HG02943 (cell line): ENCODE data around the gene TMUB1.
"Not testable (repeated sequence)": the region's sequence is repeated elsewhere in the genome, so short reads cannot be mapped to it uniquely, and the experiment has no call there.

Source experiments
- ATAC-seq: cut with Tn5 transposase; IDR thresholded peaks from one replicate; pipeline ENCODE4 v1.9.1; 2021; ENCODE audit warnings: mild to moderate bottlenecking, low read depth, moderate library complexity; ENCODE audit not compliant: unreplicated experiment

The TMUB1 gene

DNA sequence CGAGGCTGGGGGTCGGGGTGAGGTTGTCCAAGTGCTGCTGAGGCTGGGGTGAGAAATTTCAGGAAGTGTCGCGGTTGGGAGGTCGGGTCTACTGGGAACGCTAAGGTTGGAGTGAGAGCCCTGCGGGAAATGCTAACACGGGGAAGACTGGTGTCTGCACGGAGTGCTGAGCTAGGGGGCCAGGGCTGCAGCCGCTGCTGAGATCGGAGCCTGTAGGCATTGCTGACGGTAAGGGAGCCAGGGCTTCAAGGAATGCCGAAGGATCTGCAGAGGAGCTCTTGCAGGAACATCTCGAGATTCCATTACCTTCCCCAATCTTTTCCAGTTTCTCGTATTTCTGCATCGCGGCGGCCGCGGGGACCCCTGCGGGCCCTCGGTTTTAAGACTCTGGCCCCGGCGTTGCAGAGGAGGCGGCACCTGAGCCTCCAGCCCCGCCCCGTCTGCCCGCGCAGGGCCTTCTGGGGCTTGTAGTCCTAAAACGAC, 25.7 kb downstream of the TMUB1 start, which contains the start of gene CDK5:
Gene CDK5 (minus strand): TSS at position 392 of the 483 bp plus-strand sequence. CDS start 49 bp downstream, at position 343.
- peak; percentile 14 for ATAC-seq

DNA sequence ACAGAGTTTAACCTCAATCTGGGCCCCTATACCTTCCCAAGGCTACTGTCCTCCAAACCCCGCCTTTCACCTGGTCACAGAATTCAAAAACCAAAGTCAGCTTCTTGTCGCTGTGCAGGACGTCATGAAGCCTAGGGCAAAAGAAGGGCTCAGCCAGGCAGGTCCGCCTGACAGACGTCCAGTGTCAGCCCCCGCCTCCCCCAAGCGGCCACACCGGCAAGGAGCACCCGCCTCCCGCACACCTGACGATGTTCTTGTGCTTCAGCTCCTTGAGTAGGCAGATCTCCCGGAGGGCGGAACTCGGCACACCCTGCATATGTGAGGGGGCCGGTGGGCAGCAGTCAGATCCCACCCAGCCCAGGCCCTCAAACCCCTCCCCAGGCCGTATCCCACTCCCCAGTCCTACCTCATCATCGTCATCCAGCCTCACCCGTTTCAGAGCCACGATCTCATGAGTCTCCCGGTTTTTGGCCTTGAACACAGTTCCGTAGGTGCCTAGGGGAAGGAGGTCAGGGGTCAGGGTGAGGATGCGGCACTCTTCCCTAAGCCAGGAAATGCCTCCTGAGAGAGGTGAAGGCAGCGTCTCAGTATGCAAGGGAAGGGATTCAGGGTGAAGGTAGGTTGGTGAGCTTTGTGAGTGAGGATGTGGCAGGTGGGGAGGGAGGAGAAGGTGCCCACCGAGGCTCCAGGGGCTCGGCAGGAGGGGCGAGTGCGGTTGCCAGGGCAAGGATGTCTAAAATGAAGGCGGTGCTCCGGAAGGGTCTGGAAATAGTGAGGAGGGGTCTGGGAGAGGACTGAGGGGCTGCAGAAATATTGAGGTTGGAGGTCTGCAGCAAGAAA, 26.4 kb downstream of the TMUB1 start:
- no peak for ATAC-seq

DNA sequence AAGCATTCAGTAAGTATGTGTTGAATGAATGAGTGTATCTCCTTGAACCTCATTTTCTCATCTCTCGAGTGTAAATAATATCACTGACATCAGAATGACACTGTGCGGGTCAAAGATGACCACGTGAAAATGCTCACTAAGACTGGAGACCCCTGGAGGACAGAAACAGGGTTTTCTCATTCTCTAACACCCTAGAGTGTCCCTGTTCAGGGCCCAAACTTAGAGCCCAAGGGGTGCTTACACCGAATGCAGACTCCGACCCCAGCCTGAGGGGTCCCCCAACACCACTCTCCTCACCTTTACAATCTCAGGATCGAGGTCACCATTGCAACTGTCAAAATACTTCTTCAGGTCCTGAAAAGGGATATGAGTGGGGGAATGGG, 27.0 kb downstream of the TMUB1 start:
- no peak for ATAC-seq

DNA sequence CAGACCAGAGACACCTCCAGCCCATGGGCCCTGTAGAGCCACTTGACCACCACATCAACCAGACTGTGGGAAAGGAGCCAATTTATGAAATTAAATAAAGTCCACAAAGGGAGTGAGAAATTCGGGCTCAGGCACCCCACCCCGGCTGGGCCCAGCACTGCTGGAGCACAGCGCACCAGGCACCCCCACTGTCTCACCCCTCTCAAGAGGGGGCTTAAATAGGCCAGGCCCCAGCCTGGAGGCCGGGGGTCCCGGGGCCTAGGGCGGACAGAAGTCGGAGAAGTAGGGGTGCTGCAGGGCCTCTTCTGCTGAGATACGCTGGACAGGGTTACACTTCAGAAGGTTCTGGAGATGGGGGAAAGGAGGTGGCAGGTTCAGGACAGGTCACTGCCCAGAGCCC, 29.5 kb downstream of the TMUB1 start:
- no peak for ATAC-seq

DNA sequence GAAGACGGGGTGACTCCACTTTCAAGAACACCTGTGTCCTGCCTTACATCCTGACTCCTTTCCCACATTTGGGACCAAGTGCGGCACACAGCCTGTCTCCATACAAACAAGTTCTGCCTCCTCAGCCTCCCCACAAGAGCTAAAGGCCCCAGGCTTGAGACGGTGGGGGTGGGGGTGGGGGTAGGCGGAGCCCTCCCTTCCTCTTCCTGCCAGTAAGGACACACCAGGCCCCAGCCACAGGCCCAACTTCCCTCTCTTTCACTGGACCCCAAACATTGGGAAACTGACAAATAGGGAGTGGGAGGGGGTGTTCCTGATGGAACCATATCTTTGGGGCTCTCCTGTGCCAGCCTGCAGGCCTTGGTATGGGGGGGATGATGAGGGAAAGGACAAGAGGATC, 30.2 kb downstream of the TMUB1 start:
- no peak for ATAC-seq

DNA sequence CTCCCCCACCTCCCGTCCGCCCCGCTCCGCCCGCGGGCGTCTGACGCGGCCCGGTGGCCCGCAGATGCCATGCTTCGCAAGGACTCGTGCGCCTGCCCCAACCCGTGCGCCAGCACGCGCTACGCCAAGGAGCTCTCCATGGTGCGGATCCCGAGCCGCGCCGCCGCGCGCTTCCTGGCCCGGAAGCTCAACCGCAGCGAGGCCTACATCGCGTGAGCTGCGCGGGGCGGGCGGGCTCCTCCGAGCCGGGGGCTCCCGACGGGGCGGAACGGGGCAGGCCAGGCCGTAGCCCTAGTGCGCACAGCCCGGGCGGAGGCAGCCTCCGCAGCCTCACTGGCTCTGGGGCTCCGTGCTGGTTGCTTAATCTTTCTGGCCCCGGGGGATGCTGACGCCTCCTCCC, 32.2 kb downstream of the TMUB1 start:
- ATAC-seq, result no peak

DNA sequence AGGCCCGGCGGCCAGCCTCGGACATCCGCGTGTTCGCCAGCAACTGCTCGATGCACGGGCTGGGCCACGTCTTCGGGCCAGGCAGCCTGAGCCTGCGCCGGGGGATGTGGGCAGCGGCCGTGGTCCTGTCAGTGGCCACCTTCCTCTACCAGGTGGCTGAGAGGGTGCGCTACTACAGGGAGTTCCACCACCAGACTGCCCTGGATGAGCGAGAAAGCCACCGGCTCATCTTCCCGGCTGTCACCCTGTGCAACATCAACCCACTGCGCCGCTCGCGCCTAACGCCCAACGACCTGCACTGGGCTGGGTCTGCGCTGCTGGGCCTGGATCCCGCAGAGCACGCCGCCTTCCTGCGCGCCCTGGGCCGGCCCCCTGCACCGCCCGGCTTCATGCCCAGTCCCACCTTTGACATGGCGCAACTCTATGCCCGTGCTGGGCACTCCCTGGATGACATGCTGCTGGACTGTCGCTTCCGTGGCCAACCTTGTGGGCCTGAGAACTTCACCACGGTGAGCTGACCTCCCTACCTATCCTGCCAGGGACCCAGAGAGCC, 34.3 kb downstream of the TMUB1 start:
- no peak for ATAC-seq

DNA sequence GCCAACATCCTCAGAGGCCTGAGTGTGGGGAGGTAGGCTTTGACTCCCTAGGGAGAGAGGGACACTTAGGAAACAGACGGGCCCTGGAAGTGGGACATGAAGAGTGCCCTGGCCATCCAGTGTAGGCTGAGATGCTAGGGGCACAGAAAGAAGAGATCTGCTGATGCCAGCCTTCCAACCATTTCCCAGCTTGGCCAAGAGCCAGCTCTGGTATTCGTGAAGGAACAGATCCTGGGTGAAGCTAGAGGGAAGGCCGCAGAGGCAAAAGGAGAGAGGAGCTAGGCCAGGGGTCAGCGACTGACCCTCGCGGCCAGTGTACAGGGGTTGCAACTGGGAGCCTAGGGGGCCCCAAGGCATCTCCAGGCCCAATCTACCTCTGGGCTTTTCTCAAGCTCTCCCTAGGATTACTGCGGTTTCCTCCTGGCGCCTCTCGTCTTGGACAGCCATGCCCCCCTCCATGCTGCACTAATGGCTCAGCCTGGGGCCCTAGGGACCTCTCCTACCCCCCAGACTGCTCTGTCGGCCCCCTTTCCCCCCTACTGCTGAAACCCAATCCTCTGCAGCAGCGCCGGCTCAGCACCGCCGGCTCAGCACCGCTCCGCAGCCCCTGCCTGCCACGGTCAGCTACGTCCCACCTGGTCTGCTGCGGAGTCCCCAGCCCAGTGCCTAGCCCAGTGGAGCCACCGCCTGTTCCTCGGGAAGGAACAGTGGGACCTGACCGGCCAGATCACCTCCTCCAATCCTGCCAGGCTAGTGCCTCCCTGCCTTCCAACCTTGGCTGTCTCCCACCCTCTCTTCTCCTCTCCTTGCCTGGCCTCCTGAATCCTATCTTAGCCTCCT, 35.1 kb downstream of the TMUB1 start, which contains the start of gene ASIC3:
Gene ASIC3 (plus strand): TSS at position 556 of the 840 bp plus-strand sequence. CDS start 355 bp downstream, outside the sequence.
- ATAC-seq, result no peak

DNA sequence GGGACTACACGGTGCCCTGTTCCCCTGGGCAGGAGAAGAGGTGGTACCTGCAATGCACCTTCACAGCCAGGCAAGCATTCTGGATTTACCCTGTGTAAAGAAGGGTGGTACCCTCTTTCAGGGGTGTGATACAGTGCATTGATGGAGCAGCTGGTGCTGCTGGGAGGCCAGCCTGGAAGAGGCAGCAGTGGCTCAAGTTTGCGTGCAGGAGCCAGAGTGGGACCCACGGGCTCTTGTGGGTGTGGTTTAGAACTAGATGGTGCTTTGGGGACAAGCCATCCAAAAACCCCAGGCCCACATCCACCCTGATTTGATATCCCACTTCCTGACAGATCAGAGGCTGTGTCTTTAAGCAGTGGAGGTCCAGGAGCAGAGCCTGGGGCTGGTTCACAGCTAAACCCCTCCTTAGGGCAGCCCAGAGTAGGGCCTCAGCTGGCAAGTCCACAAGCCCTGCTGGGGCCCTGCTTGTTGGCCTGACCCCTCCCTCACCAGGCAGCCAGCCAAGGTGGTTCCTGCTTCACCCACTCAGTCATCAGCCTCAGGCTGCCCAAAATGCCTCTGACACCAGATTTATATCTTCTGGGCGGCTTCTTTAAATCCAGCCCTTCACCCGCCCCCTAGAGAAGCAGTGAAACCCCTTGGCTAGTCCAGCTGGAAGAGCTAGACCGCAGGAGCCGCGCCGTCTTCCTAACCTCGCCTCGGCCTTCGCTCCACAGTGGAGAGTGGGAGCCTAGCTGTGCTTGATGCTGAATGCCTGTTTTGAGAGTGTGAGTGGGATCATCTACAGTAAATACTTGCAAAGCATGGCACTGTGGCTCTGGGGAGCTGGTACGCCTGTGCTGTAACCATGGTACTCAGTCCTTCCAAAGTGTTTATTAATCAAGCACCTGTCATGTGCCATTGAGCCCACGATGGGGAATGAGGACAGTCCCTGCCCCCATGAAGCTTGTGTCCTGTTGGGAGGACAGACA, 36.4 kb downstream of the TMUB1 start:
- no peak for ATAC-seq

DNA sequence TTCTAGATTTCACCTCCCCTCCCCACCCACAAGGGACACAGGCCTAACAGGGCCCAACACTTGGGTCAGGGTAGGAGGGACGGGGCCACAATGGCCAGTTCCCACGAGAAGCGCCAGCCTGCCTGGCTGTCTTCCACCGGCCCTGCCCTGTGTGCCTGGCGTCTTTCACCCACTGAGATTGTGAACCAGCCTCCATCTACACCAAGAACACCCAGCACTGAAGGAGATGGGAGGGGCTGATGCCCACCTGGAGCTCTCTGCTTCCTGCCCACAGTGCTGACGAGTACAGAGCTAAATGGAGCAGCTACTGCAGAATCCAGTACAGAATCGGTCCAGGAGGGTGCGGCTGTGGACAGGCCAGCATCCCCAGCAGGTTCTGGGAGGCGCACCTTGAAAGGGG, 37.3 kb downstream of the TMUB1 start:
- no peak for ATAC-seq

DNA sequence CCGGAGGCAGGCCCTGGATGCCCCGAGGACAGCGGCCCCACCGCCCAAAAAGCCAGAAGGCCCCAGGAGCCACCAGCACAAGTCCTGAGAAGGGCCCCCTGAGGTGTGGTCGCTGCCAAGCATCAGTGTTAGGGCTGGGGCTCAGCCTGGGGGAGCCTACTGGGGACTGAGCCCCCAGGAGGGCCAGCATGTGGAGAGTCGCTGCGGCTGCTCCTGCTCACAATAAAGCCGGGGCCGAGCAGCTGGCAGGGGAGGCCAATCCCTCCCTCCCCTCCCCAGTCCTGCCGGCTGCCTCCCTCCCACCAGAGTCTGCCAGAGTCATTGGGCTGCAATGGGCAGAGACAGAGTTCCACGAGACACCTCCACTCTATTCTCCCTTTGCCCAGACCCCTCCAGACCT, 38.0 kb downstream of the TMUB1 start:
- no peak for ATAC-seq

DNA sequence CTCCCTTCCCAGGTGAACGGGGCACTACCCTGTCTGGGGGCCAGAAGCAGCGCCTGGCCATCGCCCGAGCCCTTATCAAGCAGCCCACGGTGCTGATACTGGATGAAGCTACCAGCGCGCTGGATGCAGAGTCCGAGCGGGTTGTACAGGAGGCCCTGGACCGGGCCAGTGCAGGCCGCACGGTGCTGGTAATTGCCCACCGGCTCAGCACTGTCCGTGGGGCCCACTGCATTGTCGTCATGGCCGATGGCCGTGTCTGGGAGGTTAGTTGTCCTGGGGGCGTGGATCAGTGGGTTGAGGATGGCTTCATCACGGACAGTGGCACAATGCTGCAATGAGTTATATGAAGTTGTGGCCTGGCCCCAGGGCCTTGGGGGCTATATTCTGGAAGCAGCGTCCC, 39.3 kb downstream of the TMUB1 start:
- ATAC-seq, result no peak

DNA sequence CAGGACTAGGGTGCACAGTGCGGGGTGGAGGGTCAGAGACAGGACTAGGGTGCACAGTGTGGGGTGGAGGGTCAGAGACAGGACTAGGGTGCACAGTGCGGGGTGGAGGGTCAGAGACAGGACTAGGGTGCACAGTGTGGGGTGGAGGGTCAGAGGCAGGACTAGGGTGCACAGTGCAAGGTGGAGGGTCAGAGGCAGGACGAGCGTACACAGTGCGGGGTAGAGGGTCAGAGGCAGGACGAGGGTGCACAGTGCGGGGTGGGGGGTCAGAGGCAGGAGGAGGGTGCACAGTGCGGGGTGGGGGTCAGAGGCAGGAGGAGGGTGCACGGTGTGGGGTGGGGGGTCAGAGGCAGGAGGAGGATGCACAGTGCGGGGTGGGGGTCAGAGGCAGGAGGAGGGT, 39.8 kb downstream of the TMUB1 start:
- ATAC-seq, result not testable (repeated sequence)

DNA sequence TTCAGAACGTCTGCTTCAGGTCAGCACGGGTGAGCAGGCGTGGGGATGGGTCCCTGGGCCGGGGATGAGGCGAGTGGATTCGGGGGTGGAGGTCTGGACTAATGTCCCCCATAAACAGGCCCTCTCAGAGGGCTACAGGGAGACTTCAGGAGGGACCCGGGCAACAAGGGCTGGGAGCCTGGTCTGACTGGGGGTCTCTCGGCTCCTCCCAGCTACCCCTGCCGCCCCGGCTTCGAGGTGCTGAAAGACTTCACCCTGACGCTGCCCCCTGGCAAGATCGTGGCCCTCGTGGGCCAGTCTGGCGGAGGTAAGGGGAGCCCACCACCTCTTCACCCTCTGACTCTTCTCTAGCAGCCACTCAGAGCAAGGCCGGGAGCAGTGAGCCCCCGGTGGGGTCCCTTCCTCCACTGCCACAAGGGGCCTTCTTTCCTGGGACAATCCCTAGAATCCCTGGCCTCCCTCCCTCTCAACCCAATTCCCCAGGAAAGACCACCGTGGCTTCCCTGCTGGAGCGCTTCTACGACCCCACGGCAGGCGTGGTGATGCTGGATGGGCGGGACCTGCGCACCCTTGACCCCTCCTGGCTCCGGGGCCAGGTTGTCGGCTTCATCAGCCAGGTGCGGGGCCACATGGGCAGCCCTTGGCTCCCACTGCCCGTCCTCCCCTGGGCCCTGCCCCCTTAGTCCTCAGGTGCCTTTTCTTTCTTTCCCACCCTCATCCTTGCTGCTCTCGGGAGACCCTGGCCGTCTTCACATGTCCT, 42.5 kb downstream of the TMUB1 start:
- ATAC-seq, result no peak

DNA sequence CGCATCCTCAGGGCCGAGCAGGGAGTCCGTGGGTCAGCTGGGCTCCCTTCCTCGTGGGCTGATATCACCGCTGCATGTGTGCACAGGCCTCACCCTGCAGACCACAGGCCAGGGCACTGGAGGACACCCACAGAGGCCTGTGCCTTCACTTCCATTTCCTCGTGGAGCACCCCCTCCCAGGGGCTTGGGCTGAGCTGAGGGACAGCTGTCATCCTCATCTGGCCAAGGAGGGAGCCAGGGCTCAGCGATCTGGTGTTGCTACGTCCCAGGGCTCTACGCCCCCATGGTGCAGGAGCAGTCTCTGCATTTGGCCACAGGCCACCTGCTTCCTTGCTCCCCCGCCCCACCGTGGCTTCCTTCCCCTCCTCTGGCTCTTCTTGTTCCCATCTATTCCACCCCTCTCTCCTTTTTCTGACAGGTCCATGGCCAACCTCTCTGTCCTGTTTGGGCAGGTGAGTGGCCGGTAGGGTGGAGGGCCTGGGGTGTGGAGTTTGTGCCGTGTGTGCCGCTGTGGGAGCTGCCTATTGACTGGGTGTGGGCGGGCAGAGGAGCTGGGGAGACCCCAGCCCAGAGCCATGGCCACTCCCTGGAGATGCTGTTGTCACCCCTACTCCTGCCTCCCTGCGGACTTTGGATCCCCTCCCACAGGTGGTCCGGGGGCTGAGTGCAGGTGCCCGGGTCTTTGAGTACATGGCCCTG, 43.3 kb downstream of the TMUB1 start:
- ATAC-seq, result no peak

DNA sequence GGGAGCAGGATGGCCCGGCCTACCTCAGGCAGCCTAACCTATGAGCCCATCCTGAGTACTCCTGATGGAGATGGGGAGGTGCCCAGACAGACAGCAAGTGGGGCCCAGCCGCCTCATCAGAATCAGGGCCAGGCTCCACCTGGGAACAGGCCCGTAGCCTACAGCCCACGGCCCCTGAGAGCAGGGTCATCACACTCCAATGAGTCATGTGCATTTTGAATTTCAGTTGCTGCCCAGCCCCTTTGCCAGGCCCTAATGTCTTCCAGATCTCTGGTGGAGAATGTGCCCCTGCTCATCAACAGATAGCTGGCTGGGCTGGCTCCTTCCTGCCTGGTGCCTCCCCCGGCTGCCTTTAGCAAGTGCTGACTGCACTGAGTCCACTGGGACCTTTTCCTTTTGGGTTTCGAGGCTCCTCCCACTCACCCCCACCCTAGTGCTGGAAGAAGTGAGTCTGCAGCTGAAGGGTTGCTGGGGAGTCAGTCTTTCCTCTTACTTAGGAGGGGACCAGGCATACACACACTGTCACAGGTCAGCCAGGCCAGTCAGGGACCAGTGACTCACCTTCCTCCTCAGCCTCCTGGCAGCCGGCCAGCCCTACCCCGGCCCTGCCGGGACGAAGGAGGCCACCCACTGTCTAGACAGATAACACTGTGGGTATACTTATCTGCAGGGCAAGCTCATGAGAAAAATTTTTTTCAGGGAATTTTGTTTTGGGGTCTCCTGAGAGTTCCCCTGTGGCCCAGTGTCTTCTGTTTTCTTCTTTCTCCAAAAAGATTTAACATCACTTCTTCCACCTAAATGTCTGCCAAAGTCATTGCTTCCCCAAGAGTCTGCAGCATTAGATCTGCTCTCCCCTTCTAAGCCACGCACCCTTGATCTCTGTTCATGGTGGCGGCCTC, 44.1 kb downstream of the TMUB1 start:
- no peak for ATAC-seq

DNA sequence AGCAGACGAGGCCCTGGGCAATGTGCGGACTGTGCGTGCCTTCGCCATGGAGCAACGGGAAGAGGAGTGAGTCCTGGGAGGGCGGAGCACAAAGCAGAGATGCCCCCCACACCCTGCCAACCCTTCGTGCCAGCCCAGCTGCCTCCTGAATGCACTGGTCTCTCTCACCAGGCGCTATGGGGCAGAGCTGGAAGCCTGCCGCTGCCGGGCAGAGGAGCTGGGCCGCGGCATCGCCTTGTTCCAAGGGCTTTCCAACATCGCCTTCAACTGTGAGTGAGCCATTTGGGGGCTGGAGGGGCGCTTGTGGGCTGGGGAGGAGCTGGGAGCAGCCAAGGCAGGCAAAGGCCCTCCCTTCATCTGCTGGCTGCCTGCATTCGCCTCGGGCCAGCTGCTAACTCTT, 47.4 kb downstream of the TMUB1 start:
- no peak for ATAC-seq
